ENCODE results near the gene CALHM6.

CALHM6 gene

GRCh38 chr6:116445102-116445501, 16.1 kb upstream of the CALHM6 start:
- TF ChIP-seq CTCF (IDR thresholded peaks at IDR 0.05): no peak

GRCh38 chr6:116446399-116446798, 14.8 kb upstream of the CALHM6 start:
- TF ChIP-seq CTCF (IDR thresholded peaks at IDR 0.05): no peak

GRCh38 chr6:116447052-116447451, 14.1 kb upstream of the CALHM6 start:
- TF ChIP-seq CTCF (IDR thresholded peaks at IDR 0.05): no peak

- peak; percentile 9; the same call in 1 of the 2 replicates for TF ChIP-seq CTCF (IDR thresholded peaks at IDR 0.05)
Measured at GRCh38 chr6:116447496-116448011, 13.6 kb upstream of the CALHM6 start.

GRCh38 chr6:116449565-116449964, 11.6 kb upstream of the CALHM6 start:
- no peak for TF ChIP-seq CTCF (IDR thresholded peaks at IDR 0.05)

GRCh38 chr6:116450185-116450710, 10.9 kb upstream of the CALHM6 start:
- no peak for TF ChIP-seq CTCF (IDR thresholded peaks at IDR 0.05)

GRCh38 chr6:116450769-116451740, 10.1 kb upstream of the CALHM6 start:
- TF ChIP-seq CTCF (IDR thresholded peaks at IDR 0.05): no peak

Measured in LNCAP (cell line).